ENCODE measurements around the gene THUMPD1. TPM values are rescaled to one million over a fixed set of nuclear protein-coding genes. Genes with fewer than 3 reads are reported as not detected.

The THUMPD1 gene, protein sequence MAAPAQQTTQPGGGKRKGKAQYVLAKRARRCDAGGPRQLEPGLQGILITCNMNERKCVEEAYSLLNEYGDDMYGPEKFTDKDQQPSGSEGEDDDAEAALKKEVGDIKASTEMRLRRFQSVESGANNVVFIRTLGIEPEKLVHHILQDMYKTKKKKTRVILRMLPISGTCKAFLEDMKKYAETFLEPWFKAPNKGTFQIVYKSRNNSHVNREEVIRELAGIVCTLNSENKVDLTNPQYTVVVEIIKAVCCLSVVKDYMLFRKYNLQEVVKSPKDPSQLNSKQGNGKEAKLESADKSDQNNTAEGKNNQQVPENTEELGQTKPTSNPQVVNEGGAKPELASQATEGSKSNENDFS
- 20.0 and 24.8 TPM in 2 replicates for polyA plus RNA-seq (2012; rRNA removed)
- polyA plus RNA-seq (2012; cell fraction: cytosol; rRNA removed) = 13.0 and 15.5 TPM in 2 replicates
- polyA plus RNA-seq (2012; cell fraction: nucleus; rRNA removed) = 30.8 and 33.1 TPM in 2 replicates

DNA sequence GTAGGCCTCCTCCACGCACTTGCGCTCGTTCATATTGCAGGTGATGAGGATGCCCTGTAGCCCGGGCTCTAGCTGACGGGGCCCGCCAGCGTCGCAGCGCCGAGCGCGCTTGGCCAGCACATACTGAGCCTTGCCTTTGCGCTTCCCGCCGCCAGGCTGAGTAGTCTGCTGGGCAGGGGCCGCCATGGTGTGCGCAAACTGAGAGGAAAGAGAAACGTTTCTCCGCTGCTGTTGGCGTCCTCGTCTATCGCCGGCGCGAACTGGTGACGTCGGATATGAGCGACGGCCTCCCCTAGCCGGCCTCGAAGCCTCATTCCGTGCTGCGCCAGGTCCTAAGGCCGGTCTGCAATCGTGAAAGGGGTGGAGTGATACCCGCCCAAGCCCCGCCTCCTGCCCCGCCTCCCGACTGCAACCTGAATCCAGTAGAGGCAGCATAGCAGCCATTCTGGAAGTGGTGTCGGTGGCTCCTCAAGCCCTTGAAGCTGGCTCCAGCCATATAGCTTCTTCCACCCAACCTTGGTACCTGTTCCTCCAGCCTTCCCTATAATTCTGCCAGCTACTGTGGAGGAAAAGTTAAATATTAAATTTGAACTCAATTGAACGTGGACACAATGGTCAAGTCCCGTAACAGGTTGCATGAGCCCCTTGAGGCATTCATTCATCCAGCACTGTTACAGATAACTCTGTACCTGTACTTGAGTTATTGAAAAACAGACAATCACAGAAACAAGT, at the start of gene THUMPD1:
Gene THUMPD1, minus strand, starts transcription at position 265 of the 732 bp plus-strand sequence. Its CDS starts 79 bp downstream, at position 186.
- DNase-seq = peak; percentile 94
- ChIA-PET CTCF (interaction anchor here (0.8 to 0.9 kb wide), 2 partner anchors 10 kb away, joined by 3 to 4 read pairs; no protein-coding TSS in a partner anchor), POLR2A (interaction anchor here (1.5 kb wide), 1 partner anchor 65 kb away, joined by 5 read pairs; the partner anchor contains the start of genes ERI2 and REXO5)
- Histone ChIP-seq H3K9me2 (no peaks in the 10 kb centered on the region), H3K9ac (peak within 1 kb of the TSS; percentile 88), H3K27ac (ENCODE audit: low read depth in 2 of 2, low read length in 1 of 2) (peak within 1 kb of the TSS; percentile 91), H3K4me3 (ENCODE audit: low read depth in 2 of 2, low read length in 1 of 2) (peak within 1 kb of the TSS; percentile 94 to 99), H3F3A (replicated peaks; ENCODE audit: insufficient read depth) (no peaks in the 10 kb centered on the region), H3K27me3 (ENCODE audit: insufficient read depth) (no peaks in the 10 kb centered on the region), H3K9me3 (no peaks in the 10 kb centered on the region), H3K4me2 (peak within 1 kb of the TSS; percentile 87), H2AFZ (ENCODE audit: low read depth) (peak within 1 kb of the TSS; percentile 99), H4K20me1 (ENCODE audit: insufficient read depth) (peaks cover 44% of the 10 kb centered on the region), H3K79me2 (ENCODE audit: insufficient read depth) (peaks cover 40% of the 10 kb centered on the region), H3K36me3 (replicated peaks in 1 of 2; ENCODE audit: control insufficient read depth in 1 of 2, insufficient read depth in 2 of 2, low read length in 1 of 2) (peaks cover 21 to 23% of the 10 kb centered on the region in 2 experiments), H3K4me1 (ENCODE audit: control insufficient read depth in 1 of 2, insufficient read depth in 2 of 2, low read depth in 1 of 2, low read length in 1 of 2) (peaks cover 4 to 7% of the 10 kb centered on the region in 2 experiments; a peak in 1 of 4 replicates)
- 41% methylated on average over 5 of the region's 42 CpGs for WGBS (ENCODE audit: low lambda C conversion rate)
- TF ChIP-seq NFIC (IDR thresholded peaks at IDR 0.05; ENCODE audit: borderline replicate concordance) = 0 out of 2 replicates have a peak, but pooled peaks have one; percentile 18
- TF ChIP-seq TCF12 (IDR thresholded peaks at IDR 0.05) = no peak
- TF ChIP-seq, protein P1, sequence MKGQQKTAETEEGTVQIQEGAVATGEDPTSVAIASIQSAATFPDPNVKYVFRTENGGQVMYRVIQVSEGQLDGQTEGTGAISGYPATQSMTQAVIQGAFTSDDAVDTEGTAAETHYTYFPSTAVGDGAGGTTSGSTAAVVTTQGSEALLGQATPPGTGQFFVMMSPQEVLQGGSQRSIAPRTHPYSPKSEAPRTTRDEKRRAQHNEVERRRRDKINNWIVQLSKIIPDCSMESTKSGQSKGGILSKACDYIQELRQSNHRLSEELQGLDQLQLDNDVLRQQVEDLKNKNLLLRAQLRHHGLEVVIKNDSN (IDR thresholded peaks at IDR 0.05; ENCODE audit: borderline replicate concordance, low read depth) = no peak
- TF ChIP-seq CHD2 (IDR thresholded peaks at IDR 0.05; ENCODE audit: low read length, partially characterized antibody) = peak; percentile 65
- no peak for TF ChIP-seq GABPA (IDR thresholded peaks at IDR 0.05; ENCODE audit: low read depth)
- peak; percentile 54; the same call in 1 of the 2 replicates for TF ChIP-seq ELF1 (IDR thresholded peaks at IDR 0.05)
- TF ChIP-seq, protein P2, sequence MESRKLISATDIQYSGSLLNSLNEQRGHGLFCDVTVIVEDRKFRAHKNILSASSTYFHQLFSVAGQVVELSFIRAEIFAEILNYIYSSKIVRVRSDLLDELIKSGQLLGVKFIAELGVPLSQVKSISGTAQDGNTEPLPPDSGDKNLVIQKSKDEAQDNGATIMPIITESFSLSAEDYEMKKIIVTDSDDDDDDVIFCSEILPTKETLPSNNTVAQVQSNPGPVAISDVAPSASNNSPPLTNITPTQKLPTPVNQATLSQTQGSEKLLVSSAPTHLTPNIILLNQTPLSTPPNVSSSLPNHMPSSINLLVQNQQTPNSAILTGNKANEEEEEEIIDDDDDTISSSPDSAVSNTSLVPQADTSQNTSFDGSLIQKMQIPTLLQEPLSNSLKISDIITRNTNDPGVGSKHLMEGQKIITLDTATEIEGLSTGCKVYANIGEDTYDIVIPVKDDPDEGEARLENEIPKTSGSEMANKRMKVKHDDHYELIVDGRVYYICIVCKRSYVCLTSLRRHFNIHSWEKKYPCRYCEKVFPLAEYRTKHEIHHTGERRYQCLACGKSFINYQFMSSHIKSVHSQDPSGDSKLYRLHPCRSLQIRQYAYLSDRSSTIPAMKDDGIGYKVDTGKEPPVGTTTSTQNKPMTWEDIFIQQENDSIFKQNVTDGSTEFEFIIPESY (IDR thresholded peaks at IDR 0.05; ENCODE audit: borderline replicate concordance, low read depth) = no peak
- peak; percentile 58 for TF ChIP-seq RCOR1 (IDR thresholded peaks at IDR 0.05; ENCODE audit: low read length)
- peak; percentile 86 for TF ChIP-seq POLR2AphosphoS5 (IDR thresholded peaks at IDR 0.05; ENCODE audit: low read depth, low read length)
- TF ChIP-seq SIN3A (IDR thresholded peaks at IDR 0.05; ENCODE audit: borderline replicate concordance, low read depth, low read length) = peak; percentile 80; the same call in 1 of the 2 replicates
- no peak; the same call in 1 of the 2 replicates for TF ChIP-seq FOSL2 (IDR thresholded peaks at IDR 0.05; ENCODE audit: borderline replicate concordance, low read depth)
- TF ChIP-seq YY1 (IDR thresholded peaks at IDR 0.05; ENCODE audit: low read depth) = peak; percentile 60; the same call in 1 of the 2 replicates
- no peak for TF ChIP-seq FOXM1 (IDR thresholded peaks at IDR 0.05; ENCODE audit: low read depth)
- TF ChIP-seq, protein P3, sequence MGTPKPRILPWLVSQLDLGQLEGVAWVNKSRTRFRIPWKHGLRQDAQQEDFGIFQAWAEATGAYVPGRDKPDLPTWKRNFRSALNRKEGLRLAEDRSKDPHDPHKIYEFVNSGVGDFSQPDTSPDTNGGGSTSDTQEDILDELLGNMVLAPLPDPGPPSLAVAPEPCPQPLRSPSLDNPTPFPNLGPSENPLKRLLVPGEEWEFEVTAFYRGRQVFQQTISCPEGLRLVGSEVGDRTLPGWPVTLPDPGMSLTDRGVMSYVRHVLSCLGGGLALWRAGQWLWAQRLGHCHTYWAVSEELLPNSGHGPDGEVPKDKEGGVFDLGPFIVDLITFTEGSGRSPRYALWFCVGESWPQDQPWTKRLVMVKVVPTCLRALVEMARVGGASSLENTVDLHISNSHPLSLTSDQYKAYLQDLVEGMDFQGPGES (IDR thresholded peaks at IDR 0.05; ENCODE audit: low read depth, low read length) = no peak
- no peak for TF ChIP-seq FOXJ3 (CRISPR knock-in tag; IDR thresholded peaks at IDR 0.05)
- no peak for TF ChIP-seq RAD21 (IDR thresholded peaks at IDR 0.05; ENCODE audit: low read length)
- no peak for TF ChIP-seq RFX5 (IDR thresholded peaks at IDR 0.05; ENCODE audit: low read length)
- TF ChIP-seq MEF2A (IDR thresholded peaks at IDR 0.05; ENCODE audit: borderline replicate concordance, low read depth) = no peak
- no peak for TF ChIP-seq RXRA (IDR thresholded peaks at IDR 0.05; ENCODE audit: borderline replicate concordance, low read depth)
- TF ChIP-seq GATA2 (CRISPR knock-in tag; IDR thresholded peaks at IDR 0.05) = no peak
- TF ChIP-seq EP300 (IDR thresholded peaks at IDR 0.05; ENCODE audit: borderline replicate concordance in 1 of 2, low read depth in 1 of 2, low read length in 1 of 2) = no peak
- TF ChIP-seq SMC3 (IDR thresholded peaks at IDR 0.05; ENCODE audit: low read depth, low read length) = no peak
- no peak for TF ChIP-seq EZH2phosphoT487 (IDR thresholded peaks at IDR 0.05; ENCODE audit: borderline replicate concordance, low read depth)
- TF ChIP-seq, protein P4, sequence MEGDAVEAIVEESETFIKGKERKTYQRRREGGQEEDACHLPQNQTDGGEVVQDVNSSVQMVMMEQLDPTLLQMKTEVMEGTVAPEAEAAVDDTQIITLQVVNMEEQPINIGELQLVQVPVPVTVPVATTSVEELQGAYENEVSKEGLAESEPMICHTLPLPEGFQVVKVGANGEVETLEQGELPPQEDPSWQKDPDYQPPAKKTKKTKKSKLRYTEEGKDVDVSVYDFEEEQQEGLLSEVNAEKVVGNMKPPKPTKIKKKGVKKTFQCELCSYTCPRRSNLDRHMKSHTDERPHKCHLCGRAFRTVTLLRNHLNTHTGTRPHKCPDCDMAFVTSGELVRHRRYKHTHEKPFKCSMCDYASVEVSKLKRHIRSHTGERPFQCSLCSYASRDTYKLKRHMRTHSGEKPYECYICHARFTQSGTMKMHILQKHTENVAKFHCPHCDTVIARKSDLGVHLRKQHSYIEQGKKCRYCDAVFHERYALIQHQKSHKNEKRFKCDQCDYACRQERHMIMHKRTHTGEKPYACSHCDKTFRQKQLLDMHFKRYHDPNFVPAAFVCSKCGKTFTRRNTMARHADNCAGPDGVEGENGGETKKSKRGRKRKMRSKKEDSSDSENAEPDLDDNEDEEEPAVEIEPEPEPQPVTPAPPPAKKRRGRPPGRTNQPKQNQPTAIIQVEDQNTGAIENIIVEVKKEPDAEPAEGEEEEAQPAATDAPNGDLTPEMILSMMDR (IDR thresholded peaks at IDR 0.05) = peak; percentile 32
- TF ChIP-seq, protein P5, sequence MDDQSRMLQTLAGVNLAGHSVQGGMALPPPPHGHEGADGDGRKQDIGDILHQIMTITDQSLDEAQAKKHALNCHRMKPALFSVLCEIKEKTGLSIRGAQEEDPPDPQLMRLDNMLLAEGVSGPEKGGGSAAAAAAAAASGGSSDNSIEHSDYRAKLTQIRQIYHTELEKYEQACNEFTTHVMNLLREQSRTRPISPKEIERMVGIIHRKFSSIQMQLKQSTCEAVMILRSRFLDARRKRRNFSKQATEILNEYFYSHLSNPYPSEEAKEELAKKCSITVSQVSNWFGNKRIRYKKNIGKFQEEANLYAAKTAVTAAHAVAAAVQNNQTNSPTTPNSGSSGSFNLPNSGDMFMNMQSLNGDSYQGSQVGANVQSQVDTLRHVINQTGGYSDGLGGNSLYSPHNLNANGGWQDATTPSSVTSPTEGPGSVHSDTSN (IDR thresholded peaks at IDR 0.05) = peak; percentile 66
- no peak for TF ChIP-seq JUND (IDR thresholded peaks at IDR 0.05)
